Naive thymus-derived CD4-positive, alpha-beta T cell (primary cell): Measurements from ENCODE around the gene CHAF1B. TPM values are rescaled to one million over a fixed set of nuclear protein-coding genes. Genes with fewer than 3 reads are reported as not detected.
A peak's percentile ranks its signal among the peaks of the same experiment; 100 is the strongest.

Source experiments
- ATAC-seq: fragments of 150-1000 bp; cut with Tn5 transposase; 2 replicates; pipeline ENCODE4 v1.10.0; 2021; ENCODE audit warnings: mild to moderate bottlenecking, moderate library complexity
- CTCF ChIA-PET: fragments of 350-600 bp; sonication (Branson Sonifier 250); formaldehyde crosslinking; loops from one replicate; lab custom pipeline; 2021; ENCODE audit warnings: antibody characterized with exemption; lab: Charles Lee
- POLR2A ChIA-PET: fragments of 350-600 bp; sonication (Branson Sonifier 250); formaldehyde crosslinking; loops from one replicate; lab custom pipeline; 2021; ENCODE audit warnings: antibody characterized with exemption, inconsistent platforms; lab: Charles Lee
- DNase-seq, 9 donors: peaks; one replicate each; pipeline versions ENCODE4 v3.0.0 to v3.0.0-alpha.2; 2020 to 2022; ENCODE audit warnings: mixed read lengths in 1 of 9
- H3K27ac ChIP-seq: one replicate; pipeline ENCODE4 v1.7.0; 2013; ENCODE audit warnings: mild to moderate bottlenecking, low read depth, low read length, moderate library complexity
- H3K27me3 ChIP-seq, 2 donors: one replicate each; pipeline ENCODE4 v1.7.0; 2013; ENCODE audit warnings: low read length in 2 of 2, mild to moderate bottlenecking in 2 of 2, moderate library complexity in 2 of 2; ENCODE audit not compliant: control insufficient read depth in 2 of 2, insufficient read depth in 2 of 2
- H3K36me3 ChIP-seq, 3 experiments: 1 replicate in 2 of 3; 2 replicates in 1 of 3; pipeline ENCODE4 v1.7.0; 2013; ENCODE audit warnings: low read length in 3 of 3, mild to moderate bottlenecking in 3 of 3, moderate library complexity in 1 of 3; ENCODE audit not compliant: insufficient read depth in 3 of 3, control insufficient read depth in 2 of 3
- H3K4me1 ChIP-seq, 2 donors: one replicate each; pipeline ENCODE4 v1.7.0; 2013; ENCODE audit warnings: low read length in 2 of 2, mild to moderate bottlenecking in 2 of 2, moderate library complexity in 1 of 2; ENCODE audit not compliant: control insufficient read depth in 2 of 2, insufficient read depth in 2 of 2
- H3K4me3 ChIP-seq: 2 replicates; pipeline ENCODE4 v1.7.0; 2013; ENCODE audit warnings: mild to moderate bottlenecking, low read length
- H3K9me3 ChIP-seq, 3 experiments: 1 replicate in 2 of 3; 2 replicates in 1 of 3; pipeline ENCODE4 v1.7.0; 2013; ENCODE audit warnings: low read length in 3 of 3; ENCODE audit not compliant: control insufficient read depth in 2 of 3
- H3K27ac Mint-ChIP-seq, 9 donors: one replicate each; pipeline ENCODE4 v1.8.0; 2020 to 2022; ENCODE audit warnings: mixed read lengths in 9 of 9, mild to moderate bottlenecking in 8 of 9, moderate library complexity in 5 of 9, inconsistent platforms in 2 of 9
- H3K27me3 Mint-ChIP-seq, 5 donors: one replicate each; pipeline ENCODE4 v1.8.0; 2021 to 2022; ENCODE audit warnings: mixed read lengths in 5 of 5, mild to moderate bottlenecking in 1 of 5
- H3K36me3 Mint-ChIP-seq, 5 donors: one replicate each; pipeline ENCODE4 v1.8.0; 2020 to 2022; ENCODE audit warnings: mixed read lengths in 5 of 5, mild to moderate bottlenecking in 3 of 5, inconsistent platforms in 1 of 5
- H3K4me1 Mint-ChIP-seq, 7 donors: one replicate each; pipeline ENCODE4 v1.8.0; 2020 to 2022; ENCODE audit warnings: mixed read lengths in 7 of 7, mild to moderate bottlenecking in 3 of 7, inconsistent platforms in 1 of 7
- H3K4me3 Mint-ChIP-seq, 10 donors: one replicate each; pipeline ENCODE4 v1.8.0; 2020 to 2022; ENCODE audit warnings: mild to moderate bottlenecking in 10 of 10, mixed read lengths in 10 of 10, moderate library complexity in 6 of 10, inconsistent platforms in 2 of 10
- H3K9me3 Mint-ChIP-seq, 11 donors: one replicate each; pipeline ENCODE4 v1.8.0; 2020 to 2022; ENCODE audit warnings: mixed read lengths in 11 of 11, mild to moderate bottlenecking in 4 of 11, inconsistent platforms in 1 of 11, moderate library complexity in 1 of 11
- intact Hi-C, 2 donors: fragments of 100-400 bp; cut with micrococcal nuclease; formaldehyde crosslinking; loops; one replicate each; pipeline ENCODE4 v1.15.1; 2023
- polyA plus RNA-seq, 2 donors: library from polyadenylated mRNA; unstranded; fragments of 300-500 nt; fragmentation: Illumina TruSeq; gene quantifications; one replicate each; pipeline ENCODE4 v1.2.3, GENCODE V29; 2021
- total RNA-seq, 6 experiments: library from RNA in 5 of 6; stranded (reverse) in 5 of 6; gene quantifications; 1 replicate in 5 of 6; 2 replicates in 1 of 6; pipeline ENCODE4 v1.2.3 and lab custom pipeline; 2021 to 2026

CHAF1B gene
- total and polyA plus RNA-seq, 7 experiments from 2014 or later = 0.61 to 21.4 (median 1.9) TPM

DNA sequence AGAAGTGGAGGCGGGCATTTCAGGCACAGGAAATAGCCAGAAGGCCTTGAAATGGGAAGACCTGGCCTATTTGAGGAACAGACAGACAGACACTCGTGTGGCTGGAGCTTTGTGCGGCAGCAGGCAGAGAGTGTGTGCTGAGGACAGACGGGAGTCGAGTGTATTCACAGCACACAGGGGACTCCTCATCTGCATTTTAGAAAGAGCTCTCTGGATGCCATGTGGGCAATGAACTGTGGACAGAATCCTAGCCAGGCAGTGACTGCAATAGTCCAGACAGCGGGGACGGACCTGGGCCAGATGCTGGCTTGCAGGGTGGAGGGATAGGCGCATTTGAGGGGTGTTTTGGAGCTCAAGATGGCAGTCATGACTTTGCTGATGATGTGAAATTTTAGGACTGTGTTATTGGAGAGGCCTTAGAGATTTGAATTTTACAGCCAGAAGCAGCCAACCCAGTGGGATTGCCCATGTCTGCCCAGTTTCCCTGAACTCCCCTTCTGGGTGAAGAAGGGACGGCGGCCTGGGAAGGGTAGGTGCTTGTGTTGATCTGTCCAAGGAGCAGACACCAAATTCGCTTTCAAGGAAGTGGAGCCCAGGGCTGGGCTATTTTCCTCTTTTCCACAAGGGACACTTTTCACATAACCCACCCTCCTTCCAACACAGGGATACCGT is 43.7 kb downstream of the CHAF1B start:
- peaks cover 0 to 5% of the 10 kb centered on the region in 2 donors for H3K4me1 ChIP-seq
- Mint-ChIP-seq H3K4me3 (peak overlapping the region in 7 of 10 donors; percentile 10 to 82 (median 73)), H3K27ac (peak overlapping the region in 2 of 9 donors; percentile 15 to 82), H3K9me3 (no peaks in the 10 kb centered on the region), H3K36me3 (no peaks in the 10 kb centered on the region), H3K4me1 (peaks cover 11 to 21% (median 13%) of the 10 kb centered on the region in 7 donors), H3K27me3 (peaks cover 6 to 24% (median 19%) of the 10 kb centered on the region in 5 donors)
- no peak overlapping the region for H3K4me3 ChIP-seq
- H3K27ac ChIP-seq = no peak overlapping the region
- no peak for ATAC-seq
- no peaks in the 10 kb centered on the region for H3K36me3 ChIP-seq
- intact Hi-C loops = no loop called here
- no peaks in the 10 kb centered on the region for H3K27me3 ChIP-seq
- H3K9me3 ChIP-seq = no peaks in the 10 kb centered on the region
- no peak for DNase-seq
- ChIA-PET CTCF (interaction anchor here (0.6 kb wide), 1 partner anchor 13 kb away, joined by 3 read pairs; no protein-coding TSS in a partner anchor), POLR2A (interaction anchor here (0.6 kb wide), 2 partner anchors 182 to 225 kb away, joined by 4 to 5 read pairs; no protein-coding TSS in a partner anchor)

DNA sequence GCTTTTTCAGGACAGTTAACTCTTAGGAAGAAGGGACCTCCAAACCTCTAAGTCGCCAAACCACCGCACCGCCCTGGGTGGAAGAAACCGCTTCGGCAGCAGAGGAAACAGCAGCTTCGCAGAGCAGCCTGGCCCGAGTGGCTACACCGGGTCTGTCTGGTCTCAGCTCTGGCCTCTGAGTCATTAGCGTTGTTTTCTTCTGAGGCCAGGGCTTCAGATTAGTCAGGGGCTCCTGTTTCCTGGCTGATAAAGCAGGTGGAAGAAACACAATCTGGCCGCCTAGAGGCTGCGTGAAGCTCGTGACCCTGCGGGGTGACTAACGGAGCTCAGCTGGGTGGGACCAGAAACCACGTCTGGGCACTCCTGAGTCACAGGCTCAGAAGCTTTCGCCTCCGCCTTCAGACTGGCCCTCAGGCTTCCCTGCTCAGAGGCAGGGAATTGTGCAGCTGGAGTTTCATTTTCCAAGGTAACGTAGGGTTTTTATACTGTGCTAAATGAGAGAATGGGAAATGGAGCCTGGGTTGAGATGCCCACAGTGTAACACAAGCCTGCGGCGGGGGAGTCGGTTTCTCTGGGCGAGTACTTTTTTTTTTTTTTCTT is 44.9 kb downstream of the CHAF1B start:
- H3K4me1 ChIP-seq = peaks cover 0 to 5% of the 10 kb centered on the region in 2 donors
- no peaks in the 10 kb centered on the region for H3K36me3 ChIP-seq
- H3K27ac Mint-ChIP-seq = peak overlapping the region in 4 of 9 donors; percentile 61 to 82 (median 76)
- peaks cover 0 to 3% (median 0%) of the 10 kb centered on the region in 5 donors for H3K36me3 Mint-ChIP-seq
- H3K4me3 Mint-ChIP-seq = peak overlapping the region; percentile 48 to 82 (median 76)
- H3K9me3 ChIP-seq = no peaks in the 10 kb centered on the region
- H3K4me1 Mint-ChIP-seq = peaks cover 11 to 21% (median 13%) of the 10 kb centered on the region in 7 donors
- POLR2A ChIA-PET = no interaction called here
- H3K4me3 ChIP-seq = peak overlapping the region; percentile 42
- no peaks in the 10 kb centered on the region for H3K9me3 Mint-ChIP-seq
- intact Hi-C loops = no loop called here
- CTCF ChIA-PET = interaction anchor here (0.6 kb wide), 2 partner anchors 291 to 376 kb away, joined by 3 to 4 read pairs; no protein-coding TSS in a partner anchor
- peak; percentile 92 for ATAC-seq
- DNase-seq = peak; percentile 6 to 71 (median 19)
- peaks cover 14 to 29% (median 23%) of the 10 kb centered on the region in 5 donors for H3K27me3 Mint-ChIP-seq
- no peaks in the 10 kb centered on the region for H3K27me3 ChIP-seq
- H3K27ac ChIP-seq = no peak overlapping the region

DNA sequence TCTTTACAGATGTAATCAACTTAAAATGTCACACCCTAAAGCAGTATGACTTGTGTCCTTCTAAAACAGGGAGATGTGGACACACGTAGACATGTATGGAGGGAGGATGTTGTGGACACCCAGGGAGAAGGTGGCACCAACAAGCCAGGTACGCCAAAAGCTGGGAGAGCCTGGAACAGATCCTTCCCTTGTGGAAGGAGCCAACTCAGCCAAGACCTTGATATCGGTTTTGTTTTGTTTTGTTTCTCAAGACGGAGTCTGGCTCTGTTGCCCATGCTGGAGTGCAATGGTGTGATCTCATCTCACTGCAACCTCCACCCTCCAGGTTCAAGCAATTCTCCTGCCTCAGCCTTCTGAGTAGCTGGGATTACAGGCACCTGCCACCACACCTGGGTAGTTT is 45.6 kb downstream of the CHAF1B start:
- ChIA-PET POLR2A (no interaction called here), CTCF (no interaction called here)
- Histone ChIP-seq H3K9me3 (no peaks in the 10 kb centered on the region), H3K27me3 (no peaks in the 10 kb centered on the region), H3K4me3 (no peak overlapping the region), H3K4me1 (peaks cover 0 to 5% of the 10 kb centered on the region in 2 donors), H3K36me3 (no peaks in the 10 kb centered on the region), H3K27ac (no peak overlapping the region)
- peak overlapping the region in 6 of 10 donors; percentile 73 to 82 (median 79) for H3K4me3 Mint-ChIP-seq
- intact Hi-C loops = no loop called here
- H3K36me3 Mint-ChIP-seq = peaks cover 0 to 3% (median 0%) of the 10 kb centered on the region in 5 donors
- H3K27me3 Mint-ChIP-seq = peaks cover 14 to 29% (median 23%) of the 10 kb centered on the region in 5 donors
- DNase-seq = no peak
- H3K9me3 Mint-ChIP-seq = no peaks in the 10 kb centered on the region
- H3K27ac Mint-ChIP-seq = peak overlapping the region in 2 of 9 donors; percentile 81 to 82
- peaks cover 11 to 21% (median 13%) of the 10 kb centered on the region in 7 donors for H3K4me1 Mint-ChIP-seq
- no peak for ATAC-seq

DNA sequence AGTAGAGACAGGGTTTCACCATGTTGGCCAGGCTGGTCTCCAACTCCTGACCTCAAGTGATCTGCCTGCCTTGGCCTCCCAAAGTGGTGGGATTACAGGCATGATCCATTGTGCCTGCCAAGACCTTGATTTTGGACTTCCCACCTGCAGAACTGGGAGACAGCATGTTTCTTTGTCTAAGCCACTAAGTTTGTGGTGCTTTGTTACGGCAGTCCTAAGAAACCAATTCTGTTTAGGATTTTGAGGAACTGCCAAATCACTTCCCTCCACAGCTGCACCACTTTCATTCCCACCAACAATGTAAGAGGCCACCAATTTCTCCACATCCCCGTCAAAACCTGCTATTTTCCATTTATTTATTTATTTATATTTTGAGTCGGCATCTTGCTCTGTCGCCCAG is 46.1 kb downstream of the CHAF1B start:
- CTCF ChIA-PET = no interaction called here
- H3K4me1 Mint-ChIP-seq = peaks cover 11 to 21% (median 13%) of the 10 kb centered on the region in 7 donors
- H3K27me3 ChIP-seq = no peaks in the 10 kb centered on the region

DNA sequence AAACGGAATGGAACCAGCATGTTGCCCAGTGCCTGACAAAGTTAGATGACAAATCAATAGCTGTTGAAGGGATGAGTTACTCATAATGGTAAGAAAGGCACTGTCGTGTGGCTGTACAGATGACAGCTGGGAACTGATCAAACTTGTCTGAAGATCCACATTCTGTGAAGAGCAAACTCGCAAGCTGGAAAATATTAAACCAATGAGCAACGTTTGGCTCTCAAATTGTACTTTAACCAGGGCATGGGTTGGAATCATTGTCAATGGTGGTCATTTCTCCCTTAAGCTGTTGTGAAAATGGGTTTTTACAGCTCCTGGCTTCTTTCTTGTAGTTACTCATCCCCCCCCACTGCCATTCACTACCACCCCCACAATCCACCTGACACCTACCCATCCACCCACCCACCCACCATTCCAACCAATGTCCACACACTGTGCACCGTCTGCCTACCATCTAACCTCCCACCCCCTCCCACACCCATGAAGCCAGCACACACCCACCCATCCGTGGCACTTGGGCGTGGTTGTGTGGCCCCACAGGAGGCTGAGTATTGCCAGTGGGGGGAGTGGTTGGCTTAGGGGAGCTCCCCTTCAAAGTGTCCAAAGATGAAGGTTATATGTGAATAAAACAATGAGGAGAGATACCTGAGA is 48.0 kb downstream of the CHAF1B start:
- intact Hi-C loops = no loop called here
- DNase-seq (no peak), ATAC-seq (no peak)
- H3K27ac ChIP-seq = no peak overlapping the region
- H3K4me1 ChIP-seq = peaks cover 0 to 5% of the 10 kb centered on the region in 2 donors
- Mint-ChIP-seq H3K4me1 (peaks cover 11 to 21% (median 13%) of the 10 kb centered on the region in 7 donors), H3K9me3 (peaks cover 0 to 5% (median 0%) of the 10 kb centered on the region in 11 donors), H3K4me3 (no peak overlapping the region), H3K27me3 (peaks cover 14 to 29% (median 23%) of the 10 kb centered on the region in 5 donors), H3K36me3 (peaks cover 0 to 3% (median 0%) of the 10 kb centered on the region in 5 donors), H3K27ac (no peak overlapping the region)
- no peaks in the 10 kb centered on the region for H3K36me3 ChIP-seq
- no peak overlapping the region for H3K4me3 ChIP-seq
- H3K27me3 ChIP-seq = no peaks in the 10 kb centered on the region
- CTCF ChIA-PET = no interaction called here
- POLR2A ChIA-PET = no interaction called here
- no peaks in the 10 kb centered on the region for H3K9me3 ChIP-seq

More for the DNA sequence above, 46.1 kb downstream of the CHAF1B start:
- Mint-ChIP-seq H3K9me3 (no peaks in the 10 kb centered on the region), H3K27me3 (peaks cover 14 to 29% (median 23%) of the 10 kb centered on the region in 5 donors), H3K4me3 (peak overlapping the region in 1 of 10 donors; percentile 32), H3K36me3 (peaks cover 0 to 3% (median 0%) of the 10 kb centered on the region in 5 donors), H3K27ac (peak overlapping the region in 1 of 9 donors; percentile 21)
- ATAC-seq (no peak), DNase-seq (no peak)
- POLR2A ChIA-PET = no interaction called here
- Histone ChIP-seq H3K36me3 (no peaks in the 10 kb centered on the region), H3K4me3 (no peak overlapping the region), H3K4me1 (peaks cover 0 to 5% of the 10 kb centered on the region in 2 donors), H3K9me3 (no peaks in the 10 kb centered on the region), H3K27ac (no peak overlapping the region)
- intact Hi-C loops = no loop called here

DNA sequence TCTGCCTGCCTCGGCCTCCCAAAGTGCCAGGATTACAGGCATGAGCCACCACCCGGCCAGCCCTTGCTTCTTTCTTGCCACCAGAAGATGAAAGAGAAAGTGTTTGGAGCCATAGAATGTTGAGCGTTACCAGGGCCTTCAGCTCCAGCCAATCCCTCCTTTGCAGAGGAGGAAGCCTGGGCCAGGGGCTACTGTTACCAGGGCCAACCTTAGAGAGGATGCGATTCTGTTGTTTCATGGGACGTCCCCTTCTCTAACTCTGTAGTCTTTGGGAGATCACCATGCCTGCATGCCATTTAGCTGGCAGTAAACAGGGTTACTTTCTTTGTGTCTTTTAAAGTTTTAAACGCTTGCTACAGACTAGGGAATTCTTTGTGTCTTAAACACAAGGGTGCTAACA is 49.0 kb downstream of the CHAF1B start:
- H3K27ac Mint-ChIP-seq = peak overlapping the region in 1 of 9 donors; percentile 25

More for the DNA sequence above, 49.0 kb downstream of the CHAF1B start:
- H3K9me3 ChIP-seq = no peaks in the 10 kb centered on the region
- intact Hi-C loops = no loop called here
- Mint-ChIP-seq H3K4me1 (peaks cover 11 to 16% (median 13%) of the 10 kb centered on the region in 7 donors), H3K36me3 (peaks cover 0 to 3% (median 0%) of the 10 kb centered on the region in 5 donors), H3K4me3 (no peak overlapping the region), H3K27me3 (peaks cover 14 to 29% (median 19%) of the 10 kb centered on the region in 5 donors), H3K9me3 (peaks cover 0 to 5% (median 0%) of the 10 kb centered on the region in 11 donors)
- H3K36me3 ChIP-seq = no peaks in the 10 kb centered on the region
- CTCF ChIA-PET = no interaction called here
- peaks cover 0 to 5% of the 10 kb centered on the region in 2 donors for H3K4me1 ChIP-seq
- no peaks in the 10 kb centered on the region for H3K27me3 ChIP-seq
- ATAC-seq (no peak), DNase-seq (no peak)
- POLR2A ChIA-PET = no interaction called here
- H3K4me3 ChIP-seq = no peak overlapping the region
- no peak overlapping the region for H3K27ac ChIP-seq
